Measurements from ENCODE around the gene PAM16.

Gene PAM16

GRCh38 chr16:4385789-4386450, 34.8 kb upstream of the PAM16 start:
- H3K27ac ChIP-seq (ENCODE audit: low read depth, low read length), result no peak overlapping the region

GRCh38 chr16:4385066-4385788, 34.1 kb upstream of the PAM16 start:
- H3K79me2 ChIP-seq (ENCODE audit: control insufficient read depth, low read length), result no peaks in the 10 kb centered on the region
- H3K36me3 ChIP-seq (ENCODE audit: control insufficient read depth, low read length), result peaks cover 18% of the 10 kb centered on the region
- H4K20me1 ChIP-seq (ENCODE audit: control insufficient read depth, insufficient read depth, low read depth, low read length), result no peaks in the 10 kb centered on the region
- H3K4me3 ChIP-seq (ENCODE audit: low read length), result no peak overlapping the region
- H3K4me2 ChIP-seq (ENCODE audit: low read length), result no peak overlapping the region
- no peaks in the 10 kb centered on the region for H3K4me1 ChIP-seq (ENCODE audit: control insufficient read depth, low read length)
- no peaks in the 10 kb centered on the region for H3K27me3 ChIP-seq (ENCODE audit: control insufficient read depth, low read length)
- no peaks in the 10 kb centered on the region for H3K9me3 ChIP-seq (ENCODE audit: control insufficient read depth, insufficient read depth, low read length)
- H3K9me2 ChIP-seq (replicated peaks; ENCODE audit: control insufficient read depth, low read length), result no peaks in the 10 kb centered on the region
- no peaks in the 10 kb centered on the region for H3F3A ChIP-seq (ENCODE audit: control insufficient read depth, insufficient read depth)
- TF ChIP-seq CTCF (IDR thresholded peaks at IDR 0.05; ENCODE audit: low read depth, low read length, poor library complexity, severe bottlenecking), result no peak
- H3K27ac ChIP-seq (ENCODE audit: low read depth, low read length), result no peak overlapping the region

More at GRCh38 chr16:4385789-4386450, 34.8 kb upstream of the PAM16 start:
- no peaks in the 10 kb centered on the region for H3F3A ChIP-seq (ENCODE audit: control insufficient read depth, insufficient read depth)
- H4K20me1 ChIP-seq (ENCODE audit: control insufficient read depth, insufficient read depth, low read depth, low read length), result no peaks in the 10 kb centered on the region
- H3K4me3 ChIP-seq (ENCODE audit: low read length), result no peak overlapping the region
- H3K4me1 ChIP-seq (ENCODE audit: control insufficient read depth, low read length), result no peaks in the 10 kb centered on the region
- H3K4me2 ChIP-seq (ENCODE audit: low read length), result no peak overlapping the region
- peaks cover 24% of the 10 kb centered on the region for H3K36me3 ChIP-seq (ENCODE audit: control insufficient read depth, low read length)
- TF ChIP-seq CTCF (IDR thresholded peaks at IDR 0.05; ENCODE audit: low read depth, low read length, poor library complexity, severe bottlenecking) (no peak), EZH2phosphoT487 (IDR thresholded peaks at IDR 0.05; ENCODE audit: borderline replicate concordance, low read length) (no peak)
- H3K9me3 ChIP-seq (ENCODE audit: control insufficient read depth, insufficient read depth, low read length), result no peaks in the 10 kb centered on the region
- no peaks in the 10 kb centered on the region for H3K79me2 ChIP-seq (ENCODE audit: control insufficient read depth, low read length)
- no peaks in the 10 kb centered on the region for H3K9me2 ChIP-seq (replicated peaks; ENCODE audit: control insufficient read depth, low read length)
- H3K27me3 ChIP-seq (ENCODE audit: control insufficient read depth, low read length), result no peaks in the 10 kb centered on the region

GRCh38 chr16:4384509-4384942, 33.4 kb upstream of the PAM16 start:
- Histone ChIP-seq H3K4me2 (ENCODE audit: low read length) (no peak overlapping the region), H3K9me3 (ENCODE audit: control insufficient read depth, insufficient read depth, low read length) (no peaks in the 10 kb centered on the region), H3K27ac (ENCODE audit: low read depth, low read length) (no peak overlapping the region), H3K27me3 (ENCODE audit: control insufficient read depth, low read length) (no peaks in the 10 kb centered on the region), H3K36me3 (ENCODE audit: control insufficient read depth, low read length) (peaks cover 11% of the 10 kb centered on the region), H3K4me1 (ENCODE audit: control insufficient read depth, low read length) (no peaks in the 10 kb centered on the region), H3K79me2 (ENCODE audit: control insufficient read depth, low read length) (no peaks in the 10 kb centered on the region), H3F3A (ENCODE audit: control insufficient read depth, insufficient read depth) (no peaks in the 10 kb centered on the region), H3K9me2 (replicated peaks; ENCODE audit: control insufficient read depth, low read length) (no peaks in the 10 kb centered on the region), H4K20me1 (ENCODE audit: control insufficient read depth, insufficient read depth, low read depth, low read length) (no peaks in the 10 kb centered on the region), H3K4me3 (ENCODE audit: low read length) (no peak overlapping the region)
- TF ChIP-seq CTCF (IDR thresholded peaks at IDR 0.05; ENCODE audit: low read depth, low read length, poor library complexity, severe bottlenecking) (no peak), EZH2phosphoT487 (IDR thresholded peaks at IDR 0.05; ENCODE audit: borderline replicate concordance, low read length) (no peak)
